BLaER1 treated with 17β-estradiol and CSF1 and Interleukin-3, amounts not matched to agents 10 nM and 100 nM (cell line): Measurements from ENCODE around the gene LCN1.
"Not testable (repeated sequence)": the region's sequence is repeated elsewhere in the genome, so short reads cannot be mapped to it uniquely, and the experiment has no call there.

Experiments
- H3K27ac ChIP-seq, 11 experiments: shearing (Covaris generic); formaldehyde crosslinking; 2 replicates each; pipeline ENCODE4 v1.8.1; 2022
- H3K27me3 ChIP-seq, 11 experiments: shearing (Covaris generic); formaldehyde crosslinking; 2 replicates each; pipeline ENCODE4 v1.8.1; 2022
- H3K36me3 ChIP-seq, 11 experiments: shearing (Covaris generic); formaldehyde crosslinking; 2 replicates each; pipeline ENCODE4 v1.8.1; 2022
- H3K4me1 ChIP-seq, 10 experiments: shearing (Covaris generic); formaldehyde crosslinking; 2 replicates each; pipeline ENCODE4 v1.8.1; 2022
- H3K4me2 ChIP-seq, 11 experiments: shearing (Covaris generic); formaldehyde crosslinking; 2 replicates each; pipeline ENCODE4 v1.8.1; 2022
- H3K4me3 ChIP-seq, 10 experiments: shearing (Covaris generic); formaldehyde crosslinking; 2 replicates each; pipeline ENCODE4 v1.8.1; 2022
- H3K9ac ChIP-seq, 11 experiments: shearing (Covaris generic); formaldehyde crosslinking; 2 replicates each; pipeline ENCODE4 v1.8.1; 2022
- H3K9me3 ChIP-seq, 11 experiments: shearing (Covaris generic); formaldehyde crosslinking; replicated peaks in 1 of 11; 2 replicates each; pipeline ENCODE4 v1.8.1; 2022
- H4K20me1 ChIP-seq, 11 experiments: shearing (Covaris generic); formaldehyde crosslinking; 2 replicates each; pipeline ENCODE4 v1.8.1; 2022
- Cebpa-rat ChIP-seq, 11 experiments: shearing (Covaris generic); IDR thresholded peaks; 2 replicates each; pipeline ENCODE4 v1.8.1; 2022

Gene LCN1

GRCh38 chr9:135530146-135530545 lies 8.9 kb downstream of the LCN1 start:
- peaks cover 16 to 23% (median 20%) of the 10 kb centered on the region in 11 experiments for H3K27me3 ChIP-seq
- no peak overlapping the region for H3K4me2 ChIP-seq
- no peak overlapping the region for H3K9ac ChIP-seq
- peaks cover 0 to 19% (median 8%) of the 10 kb centered on the region in 11 experiments; a peak in 10 of 22 replicates for H3K9me3 ChIP-seq
- no peak overlapping the region for H3K27ac ChIP-seq
- no peak overlapping the region for H3K4me3 ChIP-seq
- no peaks in the 10 kb centered on the region for H3K36me3 ChIP-seq
- H4K20me1 ChIP-seq: no peaks in the 10 kb centered on the region
- peaks cover 9 to 18% (median 14%) of the 10 kb centered on the region in 10 experiments; a peak in 18 of 20 replicates for H3K4me1 ChIP-seq
- no peak for TF ChIP-seq Cebpa-rat (IDR thresholded peaks at IDR 0.05)

GRCh38 chr9:135531096-135531495 lies 9.9 kb downstream of the LCN1 start:
- H3K27ac ChIP-seq: no peak overlapping the region
- H3K9me3 ChIP-seq: peaks cover 0 to 19% (median 8%) of the 10 kb centered on the region in 11 experiments; a peak in 10 of 22 replicates
- H3K4me2 ChIP-seq: no peak overlapping the region
- peaks cover 9 to 17% (median 13%) of the 10 kb centered on the region in 10 experiments; a peak in 18 of 20 replicates for H3K4me1 ChIP-seq
- no peaks in the 10 kb centered on the region for H3K36me3 ChIP-seq
- peaks cover 16 to 31% (median 27%) of the 10 kb centered on the region in 11 experiments for H3K27me3 ChIP-seq
- H4K20me1 ChIP-seq: no peaks in the 10 kb centered on the region
- no peak overlapping the region for H3K9ac ChIP-seq
- no peak for TF ChIP-seq Cebpa-rat (IDR thresholded peaks at IDR 0.05)
- H3K4me3 ChIP-seq: no peak overlapping the region

- Histone ChIP-seq H3K4me3 (no peak overlapping the region), H4K20me1 (no peaks in the 10 kb centered on the region)
- TF ChIP-seq Cebpa-rat (IDR thresholded peaks at IDR 0.05): no peak
Measured at GRCh38 chr9:135533113-135533512, 11.9 kb downstream of the LCN1 start.

GRCh38 chr9:135533674-135534073 lies 12.4 kb downstream of the LCN1 start:
- no peak for TF ChIP-seq Cebpa-rat (IDR thresholded peaks at IDR 0.05)
- H3K9me3 ChIP-seq: peaks cover 0 to 14% (median 8%) of the 10 kb centered on the region in 11 experiments; a peak in 8 of 22 replicates
- peaks cover 16 to 38% (median 27%) of the 10 kb centered on the region in 11 experiments for H3K27me3 ChIP-seq
- H3K4me1 ChIP-seq: peaks cover 9 to 17% (median 13%) of the 10 kb centered on the region in 10 experiments; a peak in 18 of 20 replicates
- no peak overlapping the region for H3K27ac ChIP-seq
- H3K4me3 ChIP-seq: no peak overlapping the region
- H3K9ac ChIP-seq: 0 out of 22 replicates have a peak overlapping the region, but pooled peaks of 1 of the 11 experiments have one; percentile 9
- no peaks in the 10 kb centered on the region for H3K36me3 ChIP-seq
- no peaks in the 10 kb centered on the region for H4K20me1 ChIP-seq
- peak overlapping the region; percentile 32 to 72 (median 54); a peak in 19 of 22 replicates for H3K4me2 ChIP-seq

More at GRCh38 chr9:135533113-135533512, 11.9 kb downstream of the LCN1 start:
- Histone ChIP-seq H3K4me1 (peaks cover 9 to 17% (median 13%) of the 10 kb centered on the region in 10 experiments; a peak in 18 of 20 replicates), H3K27me3 (peaks cover 16 to 38% (median 27%) of the 10 kb centered on the region in 11 experiments), H3K27ac (no peak overlapping the region), H3K36me3 (no peaks in the 10 kb centered on the region), H3K9ac (no peak overlapping the region), H3K4me2 (peak overlapping the region in 2 of 11 experiments; percentile 50 to 72; a peak in 1 of 22 replicates), H3K9me3 (peaks cover 0 to 14% (median 8%) of the 10 kb centered on the region in 11 experiments; a peak in 8 of 22 replicates)

GRCh38 chr9:135534192-135534711 lies 13.0 kb downstream of the LCN1 start:
- Histone ChIP-seq H3K9me3 (peaks cover 0 to 11% (median 8%) of the 10 kb centered on the region in 11 experiments; a peak in 8 of 22 replicates), H3K4me1 (peaks cover 9 to 17% (median 13%) of the 10 kb centered on the region in 10 experiments; a peak in 18 of 20 replicates), H3K4me2 (peak overlapping the region; percentile 32 to 72 (median 54); a peak in 19 of 22 replicates), H3K27me3 (peaks cover 16 to 38% (median 27%) of the 10 kb centered on the region in 11 experiments)
- H3K9ac ChIP-seq, H3K36me3 ChIP-seq, H3K4me3 ChIP-seq, H3K27ac ChIP-seq, H4K20me1 ChIP-seq: not testable (repeated sequence)

GRCh38 chr9:135534826-135535225 lies 13.6 kb downstream of the LCN1 start:
- H3K9me3 ChIP-seq, H3K27ac ChIP-seq, H4K20me1 ChIP-seq, H3K4me3 ChIP-seq, H3K36me3 ChIP-seq, H3K9ac ChIP-seq: not testable (repeated sequence)
- peaks cover 16 to 38% (median 27%) of the 10 kb centered on the region in 11 experiments for H3K27me3 ChIP-seq
- H3K4me1 ChIP-seq: peaks cover 9 to 18% (median 13%) of the 10 kb centered on the region in 10 experiments; a peak in 18 of 20 replicates
- H3K4me2 ChIP-seq: peak overlapping the region in 8 of 11 experiments; percentile 43 to 72 (median 70); a peak in 14 of 22 replicates

- not testable (repeated sequence) for H4K20me1 ChIP-seq, H3K9ac ChIP-seq, H3K27ac ChIP-seq, H3K4me2 ChIP-seq, H3K36me3 ChIP-seq, H3K4me3 ChIP-seq, H3K9me3 ChIP-seq
- Histone ChIP-seq H3K27me3 (peaks cover 16 to 38% (median 27%) of the 10 kb centered on the region in 11 experiments), H3K4me1 (peaks cover 9 to 26% (median 20%) of the 10 kb centered on the region in 10 experiments; a peak in 18 of 20 replicates)
Measured at GRCh38 chr9:135535631-135536030, 14.4 kb downstream of the LCN1 start.

GRCh38 chr9:135536216-135536615 lies 15.0 kb downstream of the LCN1 start:
- no peak overlapping the region for H3K4me2 ChIP-seq
- H3K36me3 ChIP-seq: no peaks in the 10 kb centered on the region
- TF ChIP-seq Cebpa-rat (IDR thresholded peaks at IDR 0.05): no peak
- H3K4me3 ChIP-seq: no peak overlapping the region
- H3K4me1 ChIP-seq: peaks cover 9 to 28% (median 21%) of the 10 kb centered on the region in 10 experiments; a peak in 18 of 20 replicates
- no peak overlapping the region for H3K27ac ChIP-seq
- H3K9ac ChIP-seq: no peak overlapping the region
- no peaks in the 10 kb centered on the region for H4K20me1 ChIP-seq
- H3K27me3 ChIP-seq: peaks cover 16 to 38% (median 27%) of the 10 kb centered on the region in 11 experiments
- no peaks in the 10 kb centered on the region for H3K9me3 ChIP-seq

GRCh38 chr9:135543262-135543894 lies 22.1 kb downstream of the LCN1 start:
- not testable (repeated sequence) for H4K20me1 ChIP-seq, H3K9ac ChIP-seq, H3K4me2 ChIP-seq, H3K27ac ChIP-seq, H3K9me3 ChIP-seq, H3K36me3 ChIP-seq, H3K4me3 ChIP-seq, H3K27me3 ChIP-seq
- peaks cover 0 to 11% (median 7%) of the 10 kb centered on the region in 10 experiments; a peak in 11 of 20 replicates for H3K4me1 ChIP-seq
